H9 (cell line): Measurements from ENCODE around the gene PAK6. TPM values are rescaled to one million over a fixed set of nuclear protein-coding genes. Genes with fewer than 3 reads are reported as not detected.

Experiments
- DNase-seq: peaks from one replicate; pipeline ENCODE4 v3.0.0-alpha.2; 2017
- H2AFZ ChIP-seq: one replicate; pipeline ENCODE4 v1.6.1; 2013; ENCODE audit warnings: mild to moderate bottlenecking, low read length, control low read depth, moderate library complexity
- H2AK5ac ChIP-seq: 2 replicates; pipeline ENCODE4 v1.6.1; 2013; ENCODE audit warnings: low read length, control low read depth, mixed read lengths; ENCODE audit not compliant: insufficient read length
- H2BK120ac ChIP-seq: one replicate; pipeline ENCODE4 v1.6.1; 2013; ENCODE audit warnings: low read depth, mild to moderate bottlenecking, low read length, control low read depth, inconsistent platforms; ENCODE audit not compliant: poor library complexity, severe bottlenecking
- H2BK12ac ChIP-seq: 2 replicates; pipeline ENCODE4 v1.6.1; 2013; ENCODE audit warnings: low read length, control low read depth, mixed read lengths, low read depth; ENCODE audit not compliant: insufficient read length
- H2BK15ac ChIP-seq: 2 replicates; pipeline ENCODE4 v1.6.1; 2013; ENCODE audit warnings: low read depth, low read length, control low read depth
- H2BK20ac ChIP-seq: one replicate; pipeline ENCODE4 v1.6.1; 2013; ENCODE audit warnings: low read depth, mild to moderate bottlenecking, low read length, control low read depth, inconsistent platforms; ENCODE audit not compliant: poor library complexity, severe bottlenecking
- H2BK5ac ChIP-seq: 2 replicates; pipeline ENCODE4 v1.6.1; 2013; ENCODE audit warnings: low read length, control low read depth, mixed read lengths; ENCODE audit not compliant: insufficient read length
- H3K14ac ChIP-seq: 2 replicates; pipeline ENCODE4 v1.6.1; 2013; ENCODE audit warnings: low read length, control low read depth; ENCODE audit not compliant: insufficient read depth
- H3K18ac ChIP-seq: 2 replicates; pipeline ENCODE4 v1.6.1; 2013; ENCODE audit warnings: low read depth, mild to moderate bottlenecking, mixed read lengths, low read length, control low read depth; ENCODE audit not compliant: insufficient read length
- H3K23ac ChIP-seq: 2 replicates; pipeline ENCODE4 v1.6.1; 2013; ENCODE audit warnings: low read length, control low read depth, mixed read lengths, low read depth; ENCODE audit not compliant: insufficient read length
- H3K23me2 ChIP-seq: 2 replicates; pipeline ENCODE4 v1.6.1; 2013; ENCODE audit warnings: low read depth, mild to moderate bottlenecking, mixed read lengths, low read length, control low read depth; ENCODE audit not compliant: insufficient read length, poor library complexity, severe bottlenecking
- H3K27ac ChIP-seq: 2 replicates; pipeline ENCODE4 v1.5.1; 2013; ENCODE audit warnings: low read length, control low read depth, mixed read lengths, low read depth; ENCODE audit not compliant: insufficient read length
- H3K27me3 ChIP-seq: 2 replicates; pipeline ENCODE4 v1.6.1; 2013; ENCODE audit warnings: low read length, control low read depth, inconsistent platforms; ENCODE audit not compliant: insufficient read depth
- H3K4ac ChIP-seq: 2 replicates; pipeline ENCODE4 v1.6.1; 2013; ENCODE audit warnings: low read depth, mild to moderate bottlenecking, control low read depth, inconsistent platforms, low read length, moderate library complexity
- H3K4me1 ChIP-seq: 2 replicates; pipeline ENCODE4 v1.6.1; 2013; ENCODE audit warnings: low read length, control low read depth, inconsistent platforms; ENCODE audit not compliant: insufficient read depth
- H3K4me2 ChIP-seq: 2 replicates; pipeline ENCODE4 v1.6.1; 2013; ENCODE audit warnings: low read length, control low read depth, mixed read lengths; ENCODE audit not compliant: insufficient read length, insufficient read depth
- H3K56ac ChIP-seq: 2 replicates; pipeline ENCODE4 v1.6.1; 2013; ENCODE audit warnings: low read depth, mild to moderate bottlenecking, mixed read lengths, low read length, control low read depth; ENCODE audit not compliant: insufficient read length
- H3K79me1 ChIP-seq: 2 replicates; pipeline ENCODE4 v1.6.1; 2013; ENCODE audit warnings: low read depth, mild to moderate bottlenecking, moderate library complexity, low read length, control low read depth, inconsistent platforms; ENCODE audit not compliant: insufficient read depth, poor library complexity, severe bottlenecking
- H3K79me2 ChIP-seq: 2 replicates; pipeline ENCODE4 v1.6.1; 2013; ENCODE audit warnings: low read length, control low read depth, inconsistent platforms; ENCODE audit not compliant: insufficient read depth
- H3K9ac ChIP-seq: 2 replicates; pipeline ENCODE4 v1.6.1; 2013; ENCODE audit warnings: low read length, control low read depth, mixed read lengths; ENCODE audit not compliant: insufficient read length; ENCODE audit errors: extremely low read depth
- H3K9me3 ChIP-seq: one replicate; pipeline ENCODE4 v1.6.1; 2013; ENCODE audit warnings: low read depth, low read length, inconsistent platforms; ENCODE audit not compliant: control insufficient read depth
- H3T11ph ChIP-seq: one replicate; pipeline ENCODE4 v1.6.1; 2013; ENCODE audit warnings: mild to moderate bottlenecking, low read length, control low read depth, inconsistent platforms
- H4K20me1 ChIP-seq: one replicate; pipeline ENCODE4 v1.6.1; 2013; ENCODE audit not compliant: control insufficient read depth, insufficient read length, insufficient read depth
- H4K5ac ChIP-seq: 2 replicates; pipeline ENCODE4 v1.6.1; 2013; ENCODE audit warnings: low read depth, mild to moderate bottlenecking, mixed read lengths, low read length, control low read depth; ENCODE audit not compliant: insufficient read length
- H4K8ac ChIP-seq: replicated peaks from 2 replicates; pipeline ENCODE4 v1.6.1; 2013; ENCODE audit warnings: low read length, control low read depth, mixed read lengths, low read depth; ENCODE audit not compliant: insufficient read length
- H4K91ac ChIP-seq: 2 replicates; pipeline ENCODE4 v1.6.1; 2013; ENCODE audit warnings: low read depth, mild to moderate bottlenecking, moderate library complexity, mixed read lengths, low read length, control low read depth; ENCODE audit not compliant: insufficient read length
- H3K27ac Mint-ChIP-seq, 3 experiments: 2 replicates in 2 of 3; 3 replicates in 1 of 3; pipeline ENCODE4 v1.8.0; 2020 to 2021; ENCODE audit warnings: mixed read lengths in 3 of 3, mild to moderate bottlenecking in 1 of 3, moderate library complexity in 1 of 3
- H3K27me3 Mint-ChIP-seq: 2 replicates; pipeline ENCODE4 v1.8.0; 2021; ENCODE audit warnings: low read depth, mild to moderate bottlenecking, moderate library complexity, mixed read lengths
- H3K36me3 Mint-ChIP-seq, 3 experiments: 2 replicates in 2 of 3; 3 replicates in 1 of 3; pipeline ENCODE4 v1.8.0; 2020 to 2021; ENCODE audit warnings: low read depth in 3 of 3, mixed read lengths in 3 of 3; ENCODE audit not compliant: insufficient read depth in 1 of 3
- H3K4me1 Mint-ChIP-seq, 2 experiments: 2 replicates each; pipeline ENCODE4 v1.8.0; 2020; ENCODE audit warnings: mixed read lengths in 2 of 2
- H3K4me3 Mint-ChIP-seq, 2 experiments: 2 replicates in 1 of 2; 3 replicates in 1 of 2; pipeline ENCODE4 v1.8.0; 2020 to 2021; ENCODE audit warnings: mild to moderate bottlenecking in 2 of 2, mixed read lengths in 2 of 2, moderate library complexity in 1 of 2
- H3K9me3 Mint-ChIP-seq, 2 experiments: 2 replicates in 1 of 2; 3 replicates in 1 of 2; pipeline ENCODE4 v1.8.0; 2020; ENCODE audit warnings: mild to moderate bottlenecking in 2 of 2, mixed read lengths in 2 of 2, moderate library complexity in 1 of 2
- CTCF ChIP-seq: fragments of 200-600 bp; sonication (generic); conservative IDR thresholded peaks from 3 replicates; pipeline ENCODE4 v1.8.0; 2021; ENCODE audit warnings: antibody characterized with exemption, mild to moderate bottlenecking
- WGBS: extraction: QIAGEN DNeasy Blood & Tissue Kit; methylation state at CpG from one replicate; pipeline ENCODE4 v1.1.7; 2013; ENCODE audit warnings: missing lambda C conversion rate, low lambda C conversion rate, mixed read lengths; ENCODE audit not compliant: insufficient read length; ENCODE audit errors: extremely low coverage; 5-methylcytosine and 5-hydroxymethylcytosine counted together
- total RNA-seq: library from RNA; stranded (reverse); gene quantifications from 2 replicates; pipeline ENCODE4 v1.2.1, GENCODE V29; 2021

The PAK6 gene
- total RNA-seq, 1 experiment from 2014 or later: 7.4 TPM

- Histone ChIP-seq H4K8ac (no peak overlapping the region), H3K79me2 (no peaks in the 10 kb centered on the region), H3K9ac (no peak overlapping the region), H2BK5ac (no peak overlapping the region), H3K23me2 (no peaks in the 10 kb centered on the region), H4K20me1 (no peaks in the 10 kb centered on the region), H3K4me1 (no peaks in the 10 kb centered on the region; the same call in 1 of the 2 replicates), H3T11ph (no peak overlapping the region), H3K4me2 (no peak overlapping the region), H2BK12ac (no peak overlapping the region), H2BK15ac (no peak overlapping the region), H4K91ac (no peak overlapping the region), H3K27me3 (no peaks in the 10 kb centered on the region), H3K27ac (no peak overlapping the region), H3K14ac (no peak overlapping the region), H2AFZ (no peak overlapping the region), H2BK120ac (no peak overlapping the region), H2AK5ac (no peak overlapping the region), H3K79me1 (no peaks in the 10 kb centered on the region), H4K5ac (no peak overlapping the region), H3K9me3 (no peaks in the 10 kb centered on the region), H3K4ac (no peak overlapping the region), H2BK20ac (no peak overlapping the region), H3K56ac (no peak overlapping the region), H3K23ac (no peak overlapping the region), H3K18ac (no peak overlapping the region)
- DNase-seq: no peak
- WGBS: no CpG with 5 or more reads among the region's 2 CpGs
- Mint-ChIP-seq H3K27ac (no peak overlapping the region), H3K4me3 (no peak overlapping the region), H3K4me1 (peaks cover 18 to 24% of the 10 kb centered on the region in 2 experiments), H3K9me3 (peaks cover 15% of the 10 kb centered on the region in 2 experiments), H3K27me3 (peaks cover 28% of the 10 kb centered on the region), H3K36me3 (peaks cover 2 to 16% (median 5%) of the 10 kb centered on the region in 3 experiments; a peak in 5 of 7 replicates)
- no peak for TF ChIP-seq CTCF
These were observed 61.9 kb downstream of the PAK6 start for GRCh38 chr15:40300771-40301170.
